A673 (cell line): ENCODE results near the gene SART3.

Experiments
- EZH2 ChIP-seq: fragments of 200-600 bp; sonication (generic); IDR thresholded peaks from 2 replicates; pipeline ENCODE4 v1.6.1; 2017; ENCODE audit warnings: borderline replicate concordance, low read depth, mild to moderate bottlenecking, mixed read lengths, antibody characterized with exemption, low read length; ENCODE audit not compliant: poor library complexity, severe bottlenecking
- TF ChIP-seq, protein P1 (sequence below): fragments of 300-800, 200-600 bp; sonication (generic); conservative IDR thresholded peaks from 2 replicates; pipeline ENCODE4 v1.5.1; 2017; ENCODE audit warnings: low read depth, mild to moderate bottlenecking, antibody characterized with exemption, low read length, moderate library complexity, mixed read lengths

DNA sequence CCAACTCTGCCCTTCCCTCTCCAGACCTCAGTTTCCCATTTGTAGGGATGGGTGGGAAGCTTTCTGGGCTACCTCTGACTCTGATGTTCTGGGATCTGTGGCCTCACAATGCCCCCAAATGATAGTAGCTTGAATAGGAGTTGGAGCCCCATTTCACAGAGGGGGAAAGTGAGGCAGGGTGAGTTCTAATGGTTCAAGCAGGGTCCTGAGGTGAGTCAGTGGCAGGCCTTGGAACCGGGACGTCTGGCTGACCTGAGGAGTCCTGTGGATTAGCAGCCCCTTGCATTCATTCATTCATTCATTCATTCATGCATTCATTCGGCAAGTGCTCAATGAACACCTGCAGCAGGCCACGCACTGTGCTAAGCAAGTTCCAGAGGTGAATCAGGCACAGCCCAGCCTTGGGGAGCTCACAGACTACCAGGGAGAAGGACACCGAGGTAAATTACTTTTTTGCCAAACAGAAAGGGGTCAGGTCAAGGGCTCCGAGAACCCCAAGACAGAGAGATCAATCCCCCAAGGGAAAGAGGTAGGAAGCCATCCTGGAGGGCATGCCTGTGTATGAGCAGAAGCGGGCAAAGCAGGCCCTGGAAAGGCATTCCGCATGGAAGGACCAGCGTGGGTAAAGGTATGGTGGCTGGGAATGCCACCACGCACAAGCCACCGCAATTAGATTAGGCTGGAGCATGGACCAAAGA is 37.7 kb upstream of the SART3 start:
- TF ChIP-seq, protein P1, sequence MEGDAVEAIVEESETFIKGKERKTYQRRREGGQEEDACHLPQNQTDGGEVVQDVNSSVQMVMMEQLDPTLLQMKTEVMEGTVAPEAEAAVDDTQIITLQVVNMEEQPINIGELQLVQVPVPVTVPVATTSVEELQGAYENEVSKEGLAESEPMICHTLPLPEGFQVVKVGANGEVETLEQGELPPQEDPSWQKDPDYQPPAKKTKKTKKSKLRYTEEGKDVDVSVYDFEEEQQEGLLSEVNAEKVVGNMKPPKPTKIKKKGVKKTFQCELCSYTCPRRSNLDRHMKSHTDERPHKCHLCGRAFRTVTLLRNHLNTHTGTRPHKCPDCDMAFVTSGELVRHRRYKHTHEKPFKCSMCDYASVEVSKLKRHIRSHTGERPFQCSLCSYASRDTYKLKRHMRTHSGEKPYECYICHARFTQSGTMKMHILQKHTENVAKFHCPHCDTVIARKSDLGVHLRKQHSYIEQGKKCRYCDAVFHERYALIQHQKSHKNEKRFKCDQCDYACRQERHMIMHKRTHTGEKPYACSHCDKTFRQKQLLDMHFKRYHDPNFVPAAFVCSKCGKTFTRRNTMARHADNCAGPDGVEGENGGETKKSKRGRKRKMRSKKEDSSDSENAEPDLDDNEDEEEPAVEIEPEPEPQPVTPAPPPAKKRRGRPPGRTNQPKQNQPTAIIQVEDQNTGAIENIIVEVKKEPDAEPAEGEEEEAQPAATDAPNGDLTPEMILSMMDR, result no peak
- TF ChIP-seq EZH2, result no peak
